Skeletal muscle tissue (tissue), 4 donors: ENCODE data around the gene ATP5F1B. TPM values are rescaled to one million over a fixed set of nuclear protein-coding genes. Genes with fewer than 3 reads are reported as not detected.

Experiments used
- H3K27ac ChIP-seq: one replicate; pipeline ENCODE4 v1.7.0; 2013; ENCODE audit warnings: mild to moderate bottlenecking, low read depth, low read length, inconsistent platforms
- H3K27me3 ChIP-seq, 3 donors: one replicate each; pipeline ENCODE4 v1.7.0; 2013; ENCODE audit warnings: low read length in 3 of 3; ENCODE audit not compliant: control insufficient read depth in 3 of 3, insufficient read depth in 3 of 3
- H3K36me3 ChIP-seq, 3 donors: one replicate each; pipeline ENCODE4 v1.7.0; 2013; ENCODE audit warnings: low read length in 3 of 3; ENCODE audit not compliant: control insufficient read depth in 3 of 3, insufficient read depth in 3 of 3
- H3K4me1 ChIP-seq, 3 donors: one replicate each; pipeline ENCODE4 v1.7.0; 2013; ENCODE audit warnings: low read length in 3 of 3, mild to moderate bottlenecking in 3 of 3; ENCODE audit not compliant: control insufficient read depth in 3 of 3, insufficient read depth in 3 of 3
- H3K4me3 ChIP-seq, 3 donors: one replicate each; pipeline ENCODE4 v1.7.0; 2013; ENCODE audit warnings: low read length in 3 of 3
- H3K9ac ChIP-seq, 3 donors: one replicate each; pipeline ENCODE4 v1.7.0; 2013; ENCODE audit warnings: low read length in 3 of 3, mild to moderate bottlenecking in 3 of 3, moderate library complexity in 2 of 3, low read depth in 1 of 3
- H3K9me3 ChIP-seq, 3 donors: one replicate each; pipeline ENCODE4 v1.7.0; 2013; ENCODE audit warnings: low read length in 3 of 3; ENCODE audit not compliant: control insufficient read depth in 3 of 3
- total RNA-seq: library from RNA; depleted of rRNA; stranded (reverse); fragments of >200 nt; gene quantifications from one replicate; pipeline ENCODE4 v1.2.3, GENCODE V29; 2014
- donor health status: Osteomylitis.

Gene ATP5F1B
- total RNA-seq, 1 donor from 2014 or later = 580 TPM

DNA sequence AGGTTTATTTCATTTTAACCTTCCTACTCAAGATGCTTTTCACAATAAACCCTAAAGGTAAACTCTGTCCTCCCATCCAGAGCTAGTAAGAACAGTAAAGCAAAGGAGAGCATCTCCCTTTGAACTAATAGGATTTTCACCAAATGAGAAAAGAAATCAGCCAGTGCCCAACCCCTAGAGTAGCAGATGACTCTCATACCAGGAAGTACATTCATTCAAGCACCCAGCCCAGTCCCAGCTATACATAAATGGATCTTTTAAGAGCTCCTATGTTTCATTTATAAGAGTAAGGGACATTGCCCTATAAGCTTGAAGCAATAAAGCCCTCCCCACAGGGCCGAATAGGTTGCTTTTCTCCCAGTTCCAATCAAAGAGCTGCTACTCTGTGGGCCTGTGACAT, 23.2 kb downstream of the ATP5F1B start:
- Histone ChIP-seq H3K27me3 (no peaks in the 10 kb centered on the region), H3K9me3 (no peaks in the 10 kb centered on the region), H3K4me1 (peaks cover 11 to 22% (median 12%) of the 10 kb centered on the region in 3 donors), H3K36me3 (peaks cover under 1 to 18% (median 3%) of the 10 kb centered on the region in 3 donors), H3K27ac (no peak overlapping the region), H3K9ac (no peak overlapping the region), H3K4me3 (no peak overlapping the region)

DNA sequence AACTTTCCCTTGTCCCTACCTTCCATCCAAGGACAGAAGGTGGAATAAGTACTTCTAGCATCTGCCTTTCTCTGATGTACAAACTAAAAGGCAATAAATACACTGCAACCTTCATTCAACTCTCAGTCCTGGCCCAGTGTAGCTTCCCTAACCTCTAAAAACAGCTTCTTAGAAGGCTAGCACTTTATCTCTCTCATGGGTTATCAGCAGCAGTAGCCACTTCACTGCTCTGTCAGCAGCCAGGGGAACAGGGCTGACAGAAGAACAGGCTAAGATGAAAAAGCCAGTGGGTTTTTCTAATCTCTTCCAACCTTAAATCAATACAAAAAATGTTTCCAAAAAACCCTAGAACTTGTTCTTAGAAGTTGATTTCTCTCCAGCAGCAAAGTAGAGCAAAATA, 28.9 kb downstream of the ATP5F1B start:
- no peak overlapping the region for H3K4me3 ChIP-seq
- H3K9ac ChIP-seq = no peak overlapping the region
- no peaks in the 10 kb centered on the region for H3K27me3 ChIP-seq
- no peaks in the 10 kb centered on the region for H3K9me3 ChIP-seq
- peaks cover 3 to 11% (median 11%) of the 10 kb centered on the region in 3 donors for H3K4me1 ChIP-seq
- peaks cover 41 to 67% (median 51%) of the 10 kb centered on the region in 3 donors for H3K36me3 ChIP-seq
- H3K27ac ChIP-seq = no peak overlapping the region

DNA sequence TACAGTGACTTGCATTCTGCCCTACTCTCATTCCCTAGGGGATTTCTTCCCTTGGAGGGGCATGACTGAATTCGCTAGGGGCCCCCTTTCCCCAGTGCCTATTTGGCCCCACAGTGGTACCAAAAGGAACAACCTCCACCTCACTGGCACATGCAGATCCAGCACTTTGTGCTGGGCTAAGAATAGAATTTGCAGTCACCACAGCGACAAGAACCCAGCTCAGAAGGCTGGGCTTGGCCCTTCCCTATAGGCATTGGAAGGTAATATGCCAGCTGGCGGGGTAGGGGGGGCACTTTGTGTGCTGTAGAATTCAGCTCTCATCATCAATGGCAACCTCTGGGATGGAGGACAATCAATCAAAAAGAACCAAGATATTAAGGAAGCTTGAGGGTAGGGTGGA, 29.5 kb downstream of the ATP5F1B start:
- H3K27ac ChIP-seq = no peak overlapping the region
- peaks cover 47 to 74% (median 58%) of the 10 kb centered on the region in 3 donors for H3K36me3 ChIP-seq
- H3K4me1 ChIP-seq = peaks cover under 1 to 11% (median 11%) of the 10 kb centered on the region in 3 donors

DNA sequence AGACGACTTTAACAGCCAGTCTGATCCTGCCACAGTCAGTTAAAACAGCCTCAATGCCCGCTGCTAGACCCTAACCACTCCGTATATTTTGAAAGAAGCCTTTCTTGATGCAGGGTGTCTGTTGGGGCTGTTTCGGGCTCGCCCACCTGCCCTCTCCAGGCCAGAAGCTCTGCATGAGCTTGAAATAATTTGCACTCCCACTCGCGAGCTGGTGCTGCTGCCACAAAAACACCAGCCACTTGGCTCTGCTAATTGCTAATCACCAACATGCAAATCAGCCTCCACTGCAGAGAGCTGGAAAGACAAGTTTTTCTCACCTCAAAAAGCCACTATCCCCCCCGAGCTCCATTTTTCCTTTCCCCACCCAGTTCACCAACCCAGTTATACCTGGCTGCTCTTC, 31.2 kb downstream of the ATP5F1B start:
- peaks cover 64 to 81% (median 74%) of the 10 kb centered on the region in 3 donors for H3K36me3 ChIP-seq

More for the DNA sequence above, 29.5 kb downstream of the ATP5F1B start:
- no peak overlapping the region for H3K4me3 ChIP-seq
- no peaks in the 10 kb centered on the region for H3K27me3 ChIP-seq
- H3K9me3 ChIP-seq = no peaks in the 10 kb centered on the region
- no peak overlapping the region for H3K9ac ChIP-seq

DNA sequence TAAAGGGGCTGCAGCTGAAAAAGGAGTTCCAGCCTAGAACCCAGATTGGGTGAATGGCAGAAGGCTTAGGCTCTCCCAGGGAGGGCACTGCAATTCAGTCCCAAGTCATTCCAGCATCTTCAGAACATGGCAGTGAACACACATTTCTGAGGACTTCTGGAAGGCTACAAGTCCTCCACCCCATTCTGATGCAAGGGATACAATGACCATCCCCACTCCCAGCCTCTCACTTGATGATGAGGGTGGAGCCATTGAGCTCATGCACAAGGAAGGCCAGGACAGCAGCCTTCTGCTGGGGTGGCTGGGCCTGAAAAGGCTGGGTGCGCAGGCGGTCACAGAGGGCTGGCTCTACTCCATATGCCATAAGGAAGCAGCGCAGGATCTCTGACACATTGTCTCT, 41.4 kb downstream of the ATP5F1B start:
- Histone ChIP-seq H3K36me3 (peaks cover 77 to 87% (median 86%) of the 10 kb centered on the region in 3 donors), H3K9me3 (no peaks in the 10 kb centered on the region)

More for the DNA sequence above, 31.2 kb downstream of the ATP5F1B start:
- H3K9me3 ChIP-seq = no peaks in the 10 kb centered on the region
- H3K27ac ChIP-seq = no peak overlapping the region
- H3K4me1 ChIP-seq = peaks cover 0 to 11% (median 8%) of the 10 kb centered on the region in 3 donors
- no peak overlapping the region for H3K4me3 ChIP-seq
- H3K9ac ChIP-seq = no peak overlapping the region
- H3K27me3 ChIP-seq = no peaks in the 10 kb centered on the region

DNA sequence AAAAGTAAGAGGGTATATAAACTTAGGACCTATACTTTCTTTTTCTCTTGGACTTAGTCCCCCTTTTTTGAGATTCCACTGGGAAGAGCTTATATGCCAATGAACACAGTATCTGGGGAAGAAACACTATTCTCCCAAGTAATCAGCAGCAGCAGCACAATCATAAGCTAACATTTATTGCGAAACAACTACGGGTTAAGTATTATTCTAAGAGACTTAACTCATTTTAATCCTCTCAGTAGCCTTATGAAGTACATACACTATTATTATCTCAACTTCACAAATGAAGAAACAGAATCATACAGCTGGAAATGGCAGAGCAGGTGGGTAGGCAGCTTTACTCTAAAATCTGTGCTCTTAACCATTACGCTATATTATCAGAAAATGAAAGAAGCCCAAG, 43.5 kb downstream of the ATP5F1B start:
- no peaks in the 10 kb centered on the region for H3K4me1 ChIP-seq
- H3K9me3 ChIP-seq = no peaks in the 10 kb centered on the region
- H3K27ac ChIP-seq = no peak overlapping the region
- H3K4me3 ChIP-seq = no peak overlapping the region
- peaks cover 92 to 98% (median 95%) of the 10 kb centered on the region in 3 donors for H3K36me3 ChIP-seq
- no peak overlapping the region for H3K9ac ChIP-seq
- H3K27me3 ChIP-seq = no peaks in the 10 kb centered on the region

More for the DNA sequence above, 41.4 kb downstream of the ATP5F1B start:
- Histone ChIP-seq H3K9ac (no peak overlapping the region), H3K4me3 (no peak overlapping the region), H3K27ac (no peak overlapping the region), H3K4me1 (no peaks in the 10 kb centered on the region), H3K27me3 (no peaks in the 10 kb centered on the region)

DNA sequence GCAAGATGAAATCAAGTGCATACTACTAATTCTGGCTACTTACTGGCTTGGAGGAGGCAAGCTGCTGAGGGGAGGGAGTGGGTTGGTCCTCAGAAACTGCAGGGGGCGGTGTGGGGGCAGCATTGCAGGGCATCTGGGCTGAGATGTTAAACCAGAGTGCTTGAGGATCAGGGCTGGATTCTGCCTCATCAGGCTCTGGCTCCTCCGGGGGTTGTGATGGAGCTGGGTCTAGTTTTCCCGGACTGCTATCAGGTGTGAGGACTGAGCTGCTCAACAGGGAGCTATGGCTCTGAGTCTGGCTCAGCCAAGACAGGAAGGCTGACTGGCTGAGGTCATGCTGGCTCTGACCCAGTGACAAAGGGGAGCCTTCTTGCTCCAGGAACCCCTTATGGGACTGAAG, 44.3 kb downstream of the ATP5F1B start:
- no peaks in the 10 kb centered on the region for H3K27me3 ChIP-seq
- no peaks in the 10 kb centered on the region for H3K9me3 ChIP-seq
- no peak overlapping the region for H3K9ac ChIP-seq
- no peak overlapping the region for H3K27ac ChIP-seq
- H3K4me3 ChIP-seq = no peak overlapping the region
- peaks cover 92 to 97% (median 93%) of the 10 kb centered on the region in 3 donors for H3K36me3 ChIP-seq
- H3K4me1 ChIP-seq = peaks cover 0 to 2% (median 0%) of the 10 kb centered on the region in 3 donors

DNA sequence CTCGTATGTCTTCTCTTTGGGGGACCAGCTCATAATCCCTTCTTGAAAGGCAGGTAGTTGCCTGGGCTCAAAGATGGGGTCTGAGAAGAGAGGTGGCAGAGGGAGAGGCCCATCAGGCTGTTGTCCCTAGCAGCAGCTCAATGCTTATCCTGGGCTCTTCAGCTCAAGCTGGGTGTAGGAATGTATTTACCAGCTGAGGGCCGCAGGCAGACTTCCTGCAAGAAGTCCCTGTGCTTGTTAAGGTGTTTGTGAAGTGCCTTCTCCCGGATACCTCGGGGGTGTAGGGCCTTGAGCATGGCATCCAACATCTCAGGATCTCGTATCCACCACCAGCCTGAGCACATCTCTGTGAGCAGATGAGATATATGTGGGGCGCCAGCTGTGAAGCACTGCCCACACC, 45.0 kb downstream of the ATP5F1B start:
- peaks cover 84 to 89% (median 86%) of the 10 kb centered on the region in 3 donors for H3K36me3 ChIP-seq
- H3K27me3 ChIP-seq = no peaks in the 10 kb centered on the region
- no peaks in the 10 kb centered on the region for H3K9me3 ChIP-seq
- H3K27ac ChIP-seq = no peak overlapping the region
- no peak overlapping the region for H3K4me3 ChIP-seq
- H3K9ac ChIP-seq = no peak overlapping the region
- peaks cover 0 to 2% (median 0%) of the 10 kb centered on the region in 3 donors for H3K4me1 ChIP-seq

DNA sequence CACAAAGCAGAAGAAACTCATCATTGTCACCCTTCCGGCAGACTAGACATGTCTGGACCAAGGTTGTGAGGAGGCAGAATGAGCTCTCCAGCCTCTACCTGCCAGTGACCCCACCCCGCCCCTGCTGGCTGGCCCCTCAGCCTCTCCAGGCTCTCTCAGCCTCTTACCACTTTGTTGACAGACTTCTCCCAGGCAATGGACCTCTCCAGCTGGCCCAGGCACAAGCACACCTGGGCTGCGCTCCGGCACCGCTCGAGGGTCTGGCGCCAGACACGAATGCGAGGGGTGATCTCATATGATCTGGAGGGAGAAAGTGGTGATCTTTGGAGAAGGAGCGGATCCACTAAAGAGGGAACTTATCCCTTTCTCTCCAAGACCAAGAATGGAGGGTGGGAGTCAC, 46.0 kb downstream of the ATP5F1B start:
- Histone ChIP-seq H3K27ac (no peak overlapping the region), H3K36me3 (peaks cover 76 to 88% (median 85%) of the 10 kb centered on the region in 3 donors), H3K4me1 (peaks cover 0 to 2% (median 0%) of the 10 kb centered on the region in 3 donors), H3K9ac (no peak overlapping the region), H3K9me3 (no peaks in the 10 kb centered on the region), H3K4me3 (no peak overlapping the region), H3K27me3 (no peaks in the 10 kb centered on the region)

DNA sequence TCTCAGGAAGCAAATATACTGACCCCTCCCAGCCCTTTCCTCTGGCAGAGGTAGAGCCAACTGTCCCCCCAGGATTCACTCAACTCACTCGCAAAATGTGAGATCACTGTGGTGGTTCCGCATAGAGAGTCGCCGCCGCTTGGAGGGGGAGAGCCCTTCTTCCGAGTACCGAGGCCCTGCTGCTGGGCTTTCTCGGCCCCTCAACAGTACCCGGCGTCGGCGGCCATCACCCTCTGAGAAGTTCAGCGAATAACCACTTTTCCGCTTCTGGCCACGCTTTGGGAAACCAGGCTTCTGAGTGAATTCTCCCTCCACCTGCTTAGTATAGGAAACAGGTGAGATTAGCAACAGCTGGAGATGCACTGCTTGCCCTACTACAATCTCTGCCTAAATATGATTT, 46.7 kb downstream of the ATP5F1B start:
- Histone ChIP-seq H3K9me3 (no peaks in the 10 kb centered on the region), H3K36me3 (peaks cover 69 to 81% (median 77%) of the 10 kb centered on the region in 3 donors), H3K27ac (no peak overlapping the region), H3K27me3 (no peaks in the 10 kb centered on the region), H3K4me3 (no peak overlapping the region), H3K9ac (no peak overlapping the region), H3K4me1 (peaks cover 0 to 5% (median 2%) of the 10 kb centered on the region in 3 donors)
